ENCODE results near the gene HOXB8. TPM values are rescaled to one million over a fixed set of nuclear protein-coding genes. Genes with fewer than 3 reads are reported as not detected.
A peak's percentile ranks its signal among the peaks of the same experiment; 100 is the strongest.

Gene HOXB8
- total RNA-seq, 1 experiment from 2014 or later = 28.2 TPM

DNA sequence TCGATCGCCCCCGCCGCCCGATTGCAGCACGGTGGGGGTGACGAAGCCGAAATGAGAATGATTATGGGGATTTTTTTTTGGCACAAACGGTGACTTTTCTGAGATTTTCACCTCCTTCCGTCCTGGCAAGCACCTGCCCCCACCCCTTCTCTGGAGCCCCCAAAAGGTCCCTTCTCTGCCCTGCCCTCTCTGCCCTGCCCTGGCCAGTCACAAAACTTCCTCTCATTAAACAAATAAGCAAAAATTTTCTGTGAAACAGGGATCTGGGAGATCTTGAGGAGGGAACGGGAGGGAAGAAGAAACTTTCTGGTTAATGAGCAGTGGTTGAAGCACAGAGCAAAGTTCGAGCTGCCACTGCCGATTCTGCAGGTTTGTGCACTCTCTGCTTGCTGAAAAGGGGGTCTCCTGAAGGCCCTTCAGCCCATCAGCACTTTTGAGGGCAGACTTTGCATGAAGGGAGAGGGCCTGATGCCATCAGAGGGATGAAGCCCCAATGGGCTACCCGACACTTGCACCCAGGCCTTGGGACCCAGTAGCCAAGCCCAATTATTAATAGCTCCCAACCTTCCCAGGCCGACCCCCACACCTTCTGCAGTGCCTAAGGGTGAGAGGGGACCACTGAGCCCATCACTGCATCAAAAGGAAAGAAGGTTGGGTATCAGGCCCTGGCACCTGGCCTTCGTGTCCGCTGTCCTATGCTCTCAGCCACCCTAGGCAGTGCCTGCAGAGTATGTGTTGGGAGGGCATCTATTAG is 1.0 kb upstream of the HOXB8 start:
- Mint-ChIP-seq H3K4me3 (ENCODE audit: low read depth, unreplicated experiment) (peak overlapping the region; percentile 88), H3K27me3 (ENCODE audit: unreplicated experiment) (peaks cover 66% of the 10 kb centered on the region), H3K9me3 (ENCODE audit: low read depth, unreplicated experiment) (no peaks in the 10 kb centered on the region), H3K4me1 (ENCODE audit: low read depth, unreplicated experiment) (peaks cover 49% of the 10 kb centered on the region), H3K36me3 (ENCODE audit: insufficient read depth, unreplicated experiment) (peaks cover 98% of the 10 kb centered on the region), H3K27ac (ENCODE audit: unreplicated experiment) (peak overlapping the region; percentile 74)
- intact Hi-C loops (cut with micrococcal nuclease; ENCODE audit: unreplicated experiment) = loop anchor here (5.0 kb wide), 1 partner anchor 309 kb away; no protein-coding TSS in a partner anchor
- TF ChIP-seq, protein P1, sequence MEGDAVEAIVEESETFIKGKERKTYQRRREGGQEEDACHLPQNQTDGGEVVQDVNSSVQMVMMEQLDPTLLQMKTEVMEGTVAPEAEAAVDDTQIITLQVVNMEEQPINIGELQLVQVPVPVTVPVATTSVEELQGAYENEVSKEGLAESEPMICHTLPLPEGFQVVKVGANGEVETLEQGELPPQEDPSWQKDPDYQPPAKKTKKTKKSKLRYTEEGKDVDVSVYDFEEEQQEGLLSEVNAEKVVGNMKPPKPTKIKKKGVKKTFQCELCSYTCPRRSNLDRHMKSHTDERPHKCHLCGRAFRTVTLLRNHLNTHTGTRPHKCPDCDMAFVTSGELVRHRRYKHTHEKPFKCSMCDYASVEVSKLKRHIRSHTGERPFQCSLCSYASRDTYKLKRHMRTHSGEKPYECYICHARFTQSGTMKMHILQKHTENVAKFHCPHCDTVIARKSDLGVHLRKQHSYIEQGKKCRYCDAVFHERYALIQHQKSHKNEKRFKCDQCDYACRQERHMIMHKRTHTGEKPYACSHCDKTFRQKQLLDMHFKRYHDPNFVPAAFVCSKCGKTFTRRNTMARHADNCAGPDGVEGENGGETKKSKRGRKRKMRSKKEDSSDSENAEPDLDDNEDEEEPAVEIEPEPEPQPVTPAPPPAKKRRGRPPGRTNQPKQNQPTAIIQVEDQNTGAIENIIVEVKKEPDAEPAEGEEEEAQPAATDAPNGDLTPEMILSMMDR (IDR thresholded peaks at IDR 0.05; ENCODE audit: unreplicated experiment) = no peak
- CTCF ChIA-PET = interaction anchor here (0.9 to 2.9 kb wide), 5 partner anchors 15 to 353 kb away, joined by 3 to 10 read pairs (median 6); no protein-coding TSS in a partner anchor
- no TSS peak for BruUV-seq (replicated peaks)
- no peak for DNase-seq

DNA sequence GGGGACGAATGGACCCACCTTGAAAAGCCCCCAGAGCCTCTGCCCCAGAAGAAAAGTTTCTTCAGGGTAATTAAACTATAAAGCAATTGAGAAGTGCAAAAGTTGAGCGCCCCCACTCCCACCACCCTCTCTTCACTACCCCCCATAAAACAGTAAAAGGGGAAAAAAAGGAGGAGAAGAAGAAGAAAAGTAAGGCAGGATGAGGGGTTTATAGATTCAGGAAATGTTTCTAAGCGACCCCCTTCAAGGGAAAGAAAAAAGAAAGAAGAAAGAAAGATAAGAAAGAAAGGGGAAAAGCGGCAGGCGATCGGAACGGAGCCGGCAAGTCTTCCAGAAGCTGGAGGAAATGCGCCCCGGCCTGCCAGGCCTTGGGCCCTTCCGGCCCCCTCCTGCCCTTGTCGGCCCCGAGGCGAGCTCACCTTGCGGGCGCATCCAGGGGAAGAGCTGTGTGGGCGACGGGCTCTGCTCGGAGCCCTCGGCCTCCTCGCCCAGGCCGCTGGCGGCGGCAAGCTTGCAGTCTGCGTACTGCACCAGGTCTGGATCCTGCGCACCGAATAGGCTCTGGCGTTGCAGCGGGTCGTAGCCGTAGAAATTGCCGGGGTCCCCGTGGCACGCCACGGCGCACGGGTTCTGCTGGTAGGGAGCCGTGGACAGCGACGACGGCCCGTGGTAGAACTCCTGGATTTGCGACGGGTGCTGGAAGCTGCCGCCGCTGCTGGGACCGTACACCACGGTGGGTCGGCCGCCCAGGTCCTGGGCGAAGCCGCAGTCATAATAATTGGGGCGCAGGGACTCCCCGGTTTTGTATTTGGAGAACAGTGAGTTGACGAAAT is 1.0 kb downstream of the HOXB8 start:
- H3K27me3 Mint-ChIP-seq (ENCODE audit: unreplicated experiment) = peaks cover 45% of the 10 kb centered on the region
- no TSS peak for BruUV-seq (replicated peaks)
- intact Hi-C loops (cut with micrococcal nuclease; ENCODE audit: unreplicated experiment) = no loop called here
- peaks cover 100% of the 10 kb centered on the region for H3K36me3 Mint-ChIP-seq (ENCODE audit: insufficient read depth, unreplicated experiment)
- peak overlapping the region; percentile 88 for H3K4me3 Mint-ChIP-seq (ENCODE audit: low read depth, unreplicated experiment)
- peaks cover 36% of the 10 kb centered on the region for H3K4me1 Mint-ChIP-seq (ENCODE audit: low read depth, unreplicated experiment)
- CTCF ChIA-PET = interaction anchor here (0.6 to 2.9 kb wide), 10 partner anchors 9 to 589 kb away, joined by 3 to 10 read pairs (median 4); partner anchors contain the start of genes HOXB6 and HOXB9
- peak overlapping the region; percentile 74 for H3K27ac Mint-ChIP-seq (ENCODE audit: unreplicated experiment)
- DNase-seq = no peak
- H3K9me3 Mint-ChIP-seq (ENCODE audit: low read depth, unreplicated experiment) = no peaks in the 10 kb centered on the region
- TF ChIP-seq, protein P1 (IDR thresholded peaks at IDR 0.05; ENCODE audit: unreplicated experiment) = no peak

DNA sequence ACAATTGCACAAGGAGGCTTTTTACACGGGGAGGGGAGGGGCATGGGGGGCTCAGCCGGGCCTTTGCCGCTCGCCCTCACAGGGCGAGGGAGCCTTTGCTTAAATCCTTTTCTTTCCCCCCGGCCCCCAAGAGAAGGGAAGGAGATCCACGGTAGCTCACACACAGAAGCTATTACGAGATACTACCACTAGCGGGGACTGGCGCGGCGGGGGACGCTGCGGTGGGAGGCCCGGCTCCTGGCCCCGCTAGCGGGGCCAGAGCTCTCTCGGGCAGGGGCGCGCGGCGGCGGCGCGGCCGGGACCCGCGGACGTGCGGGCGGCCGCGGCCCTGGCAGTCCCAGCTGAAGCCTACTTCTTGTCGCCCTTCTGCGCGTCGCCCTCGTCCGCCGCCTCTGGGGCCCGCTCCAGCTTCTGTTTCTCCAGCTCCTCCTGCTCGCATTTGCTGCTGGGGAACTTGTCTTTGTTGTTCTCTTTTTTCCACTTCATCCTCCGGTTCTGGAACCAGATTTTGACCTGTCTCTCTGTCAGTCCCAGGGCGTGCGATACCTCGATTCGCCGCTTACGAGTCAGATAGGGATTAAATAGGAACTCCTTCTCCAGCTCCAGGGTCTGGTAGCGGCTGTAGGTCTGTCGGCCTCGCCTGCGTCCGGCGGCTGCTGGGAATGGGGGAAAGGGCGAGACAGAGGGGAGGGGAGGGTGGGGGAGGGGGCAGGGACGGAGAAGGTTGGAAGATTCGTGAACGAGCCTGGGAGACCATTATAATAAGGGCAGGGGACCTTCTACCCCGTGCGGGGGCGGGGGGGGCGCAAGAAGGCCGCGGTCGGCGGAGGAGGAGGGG is 2.0 kb downstream of the HOXB8 start:
- CTCF ChIA-PET = interaction anchor here (0.6 to 1.7 kb wide), 8 partner anchors 8 to 466 kb away, joined by 3 to 6 read pairs (median 3); partner anchors contain the start of genes HOXB6 and HOXB9
- BruUV-seq (replicated peaks) = TSS peak; percentile 34
- intact Hi-C loops (cut with micrococcal nuclease; ENCODE audit: unreplicated experiment) = no loop called here

More for the DNA sequence above, 2.0 kb downstream of the HOXB8 start:
- DNase-seq = no peak
- peaks cover 35% of the 10 kb centered on the region for H3K27me3 Mint-ChIP-seq (ENCODE audit: unreplicated experiment)
- H3K4me3 Mint-ChIP-seq (ENCODE audit: low read depth, unreplicated experiment) = peak overlapping the region; percentile 88
- peaks cover 32% of the 10 kb centered on the region for H3K4me1 Mint-ChIP-seq (ENCODE audit: low read depth, unreplicated experiment)
- peak overlapping the region; percentile 74 for H3K27ac Mint-ChIP-seq (ENCODE audit: unreplicated experiment)
- peaks cover 99% of the 10 kb centered on the region for H3K36me3 Mint-ChIP-seq (ENCODE audit: insufficient read depth, unreplicated experiment)
- TF ChIP-seq, protein P1 (IDR thresholded peaks at IDR 0.05; ENCODE audit: unreplicated experiment) = peak; percentile 44
- no peaks in the 10 kb centered on the region for H3K9me3 Mint-ChIP-seq (ENCODE audit: low read depth, unreplicated experiment)

Measured in Calu3 (cell line).